ENCODE measurements around the gene ZFYVE1. TPM values are rescaled to one million over a fixed set of nuclear protein-coding genes. Genes with fewer than 3 reads are reported as not detected.
A peak's percentile ranks its signal among the peaks of the same experiment; 100 is the strongest.

Gene ZFYVE1
- total RNA-seq, 2 experiments from 2014 or later: 9.9 TPM

- H3K9me3 Mint-ChIP-seq: no peaks in the 10 kb centered on the region
- ChIA-PET POLR2A (interaction anchor here (0.6 kb wide), 1 partner anchor 58 kb away, joined by 3 read pairs; the partner anchor contains the start of gene RBM25), CTCF (interaction anchor here (1.2 kb wide), 1 partner anchor 51 kb away, joined by 3 read pairs; no protein-coding TSS in a partner anchor)
- no peaks in the 10 kb centered on the region for H3K4me1 Mint-ChIP-seq (ENCODE audit: low read depth)
- H3K27me3 Mint-ChIP-seq: no peaks in the 10 kb centered on the region
- H3K4me3 Mint-ChIP-seq: no peak overlapping the region
- intact Hi-C loops (cut with micrococcal nuclease): no loop called here
- no peak overlapping the region for H3K27ac Mint-ChIP-seq
- DNase-seq: no peak
- peaks cover 17% of the 10 kb centered on the region for H3K36me3 Mint-ChIP-seq
Observed at GRCh38 chr14:73000073-73000472, 26.8 kb downstream of the ZFYVE1 start.

- no peak overlapping the region for H3K4me3 Mint-ChIP-seq
- intact Hi-C loops (cut with micrococcal nuclease): no loop called here
- no peaks in the 10 kb centered on the region for H3K9me3 Mint-ChIP-seq
- H3K36me3 Mint-ChIP-seq: peaks cover 18% of the 10 kb centered on the region
- no peak for DNase-seq
- H3K27ac Mint-ChIP-seq: no peak overlapping the region
- no peaks in the 10 kb centered on the region for H3K4me1 Mint-ChIP-seq (ENCODE audit: low read depth)
- H3K27me3 Mint-ChIP-seq: no peaks in the 10 kb centered on the region
- ChIA-PET POLR2A (interaction anchor here (0.6 kb wide), 1 partner anchor 59 kb away, joined by 3 read pairs; the partner anchor contains the start of gene RBM25), CTCF (interaction anchor here (1.2 kb wide), 1 partner anchor 51 kb away, joined by 3 read pairs; no protein-coding TSS in a partner anchor)
Observed at GRCh38 chr14:72999316-72999715, 27.6 kb downstream of the ZFYVE1 start.

- CTCF ChIA-PET: no interaction called here
- peaks cover 18% of the 10 kb centered on the region for H3K36me3 Mint-ChIP-seq
- H3K9me3 Mint-ChIP-seq: no peaks in the 10 kb centered on the region
- H3K27ac Mint-ChIP-seq: no peak overlapping the region
- H3K4me1 Mint-ChIP-seq (ENCODE audit: low read depth): no peaks in the 10 kb centered on the region
- no peak overlapping the region for H3K4me3 Mint-ChIP-seq
- POLR2A ChIA-PET: no interaction called here
- intact Hi-C loops (cut with micrococcal nuclease): no loop called here
- DNase-seq: no peak
- no peaks in the 10 kb centered on the region for H3K27me3 Mint-ChIP-seq
Observed at GRCh38 chr14:72998252-72998903, 28.5 kb downstream of the ZFYVE1 start.

- intact Hi-C loops (cut with micrococcal nuclease): no loop called here
- H3K27me3 Mint-ChIP-seq: no peaks in the 10 kb centered on the region
- POLR2A ChIA-PET: no interaction called here
- H3K4me1 Mint-ChIP-seq (ENCODE audit: low read depth): no peaks in the 10 kb centered on the region
- no peaks in the 10 kb centered on the region for H3K9me3 Mint-ChIP-seq
- DNase-seq: no peak
- H3K4me3 Mint-ChIP-seq: no peak overlapping the region
- peaks cover 18% of the 10 kb centered on the region for H3K36me3 Mint-ChIP-seq
- H3K27ac Mint-ChIP-seq: no peak overlapping the region
- CTCF ChIA-PET: no interaction called here
Observed at GRCh38 chr14:72996916-72997315, 30.0 kb downstream of the ZFYVE1 start.

DNA sequence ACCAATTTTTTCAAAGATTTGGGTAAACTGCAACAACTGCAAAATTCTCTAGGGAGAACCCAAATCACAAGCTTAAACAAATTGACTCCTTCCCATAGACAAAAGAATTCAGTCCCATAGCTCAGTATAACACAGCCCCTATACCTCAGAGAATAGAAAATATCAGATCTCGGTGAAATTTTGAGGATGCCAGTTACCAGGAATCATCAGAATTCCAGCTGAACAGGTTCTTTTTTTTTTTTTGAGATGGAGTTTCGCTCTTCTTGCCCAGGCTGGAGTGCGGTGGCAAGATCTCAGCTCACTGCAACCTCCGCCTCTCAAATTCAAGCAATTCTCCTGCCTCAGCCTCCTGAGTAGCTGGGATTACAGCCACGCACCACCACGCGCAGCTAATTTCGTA, 36.7 kb downstream of the ZFYVE1 start:
- H3K4me3 Mint-ChIP-seq: no peak overlapping the region
- no peaks in the 10 kb centered on the region for H3K4me1 Mint-ChIP-seq (ENCODE audit: low read depth)
- POLR2A ChIA-PET: interaction anchor here (0.6 kb wide), 1 partner anchor 1319 kb away, joined by 6 read pairs; no protein-coding TSS in a partner anchor
- H3K9me3 Mint-ChIP-seq: no peaks in the 10 kb centered on the region
- H3K27me3 Mint-ChIP-seq: no peaks in the 10 kb centered on the region
- H3K36me3 Mint-ChIP-seq: peaks cover 11% of the 10 kb centered on the region
- no peak overlapping the region for H3K27ac Mint-ChIP-seq
- CTCF ChIA-PET: no interaction called here
- intact Hi-C loops (cut with micrococcal nuclease): no loop called here
- DNase-seq: no peak

- ChIA-PET POLR2A (no interaction called here), CTCF (no interaction called here)
- Mint-ChIP-seq H3K9me3 (peaks cover 3% of the 10 kb centered on the region), H3K4me3 (no peak overlapping the region), H3K36me3 (peaks cover 25% of the 10 kb centered on the region), H3K4me1 (ENCODE audit: low read depth) (no peaks in the 10 kb centered on the region), H3K27ac (no peak overlapping the region), H3K27me3 (no peaks in the 10 kb centered on the region)
- DNase-seq: no peak
- intact Hi-C loops (cut with micrococcal nuclease): no loop called here
Observed at GRCh38 chr14:72986857-72987256, 40.0 kb downstream of the ZFYVE1 start.

DNA sequence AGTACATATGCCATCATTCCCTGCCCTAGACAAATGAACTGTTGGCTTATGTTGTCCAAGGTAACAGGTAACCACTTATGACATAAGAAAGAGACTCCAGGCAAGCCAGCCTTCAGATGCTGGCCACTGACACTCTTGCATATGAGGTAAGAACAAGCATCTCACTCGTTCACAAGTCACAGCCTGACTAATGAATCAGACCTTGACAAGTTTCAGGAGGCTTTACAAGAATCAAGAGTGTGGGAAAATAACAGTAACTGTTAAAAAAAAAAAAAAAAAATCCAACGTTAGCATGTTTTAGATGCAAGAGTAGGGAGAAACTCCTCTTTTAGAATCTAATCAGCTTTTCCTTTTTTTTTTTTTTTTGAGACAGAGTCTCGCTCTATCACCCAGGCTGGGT, 40.7 kb downstream of the ZFYVE1 start:
- CTCF ChIA-PET: no interaction called here
- peaks cover 25% of the 10 kb centered on the region for H3K36me3 Mint-ChIP-seq
- intact Hi-C loops (cut with micrococcal nuclease): no loop called here

DNA sequence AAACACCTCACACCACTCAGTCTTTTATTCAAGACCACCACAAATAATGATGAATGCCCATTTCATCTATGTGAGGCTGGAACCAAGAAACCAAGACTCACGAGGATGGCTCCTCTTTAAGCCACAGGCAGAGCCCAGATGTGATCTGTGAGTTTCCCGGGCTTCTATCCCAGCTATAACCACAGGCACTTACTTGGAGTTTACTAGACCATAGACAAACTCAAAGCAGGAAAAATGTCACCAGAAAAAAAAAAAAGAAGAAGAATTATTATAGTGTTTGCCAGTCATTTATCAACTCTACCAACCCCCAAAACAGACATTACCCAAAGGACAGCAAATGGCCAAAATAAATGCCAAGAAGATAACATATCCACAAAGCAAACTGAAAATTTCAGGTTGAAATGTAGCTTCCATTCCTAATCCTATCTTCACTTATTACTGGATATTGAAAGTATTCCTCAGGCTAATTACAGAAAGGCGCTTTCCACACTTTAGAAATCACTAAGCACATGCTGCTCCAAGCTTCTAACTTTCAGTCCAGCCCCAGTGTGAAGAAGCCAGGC, 44.7 kb downstream of the ZFYVE1 start:
- no peak for DNase-seq
- ChIA-PET CTCF (interaction anchor here (0.6 kb wide), 1 partner anchor 35 kb away, joined by 3 read pairs; no protein-coding TSS in a partner anchor), POLR2A (no interaction called here)
- peaks cover 26% of the 10 kb centered on the region for H3K36me3 Mint-ChIP-seq
- no peaks in the 10 kb centered on the region for H3K4me1 Mint-ChIP-seq (ENCODE audit: low read depth)
- intact Hi-C loops (cut with micrococcal nuclease): no loop called here
- no peaks in the 10 kb centered on the region for H3K27me3 Mint-ChIP-seq
- H3K9me3 Mint-ChIP-seq: peaks cover 3% of the 10 kb centered on the region
- no peak overlapping the region for H3K4me3 Mint-ChIP-seq
- H3K27ac Mint-ChIP-seq: no peak overlapping the region

More for the DNA sequence above, 40.7 kb downstream of the ZFYVE1 start:
- no peak for DNase-seq
- Mint-ChIP-seq H3K9me3 (peaks cover 3% of the 10 kb centered on the region), H3K27ac (no peak overlapping the region), H3K27me3 (no peaks in the 10 kb centered on the region), H3K4me1 (ENCODE audit: low read depth) (no peaks in the 10 kb centered on the region), H3K4me3 (no peak overlapping the region)
- POLR2A ChIA-PET: no interaction called here

DNA sequence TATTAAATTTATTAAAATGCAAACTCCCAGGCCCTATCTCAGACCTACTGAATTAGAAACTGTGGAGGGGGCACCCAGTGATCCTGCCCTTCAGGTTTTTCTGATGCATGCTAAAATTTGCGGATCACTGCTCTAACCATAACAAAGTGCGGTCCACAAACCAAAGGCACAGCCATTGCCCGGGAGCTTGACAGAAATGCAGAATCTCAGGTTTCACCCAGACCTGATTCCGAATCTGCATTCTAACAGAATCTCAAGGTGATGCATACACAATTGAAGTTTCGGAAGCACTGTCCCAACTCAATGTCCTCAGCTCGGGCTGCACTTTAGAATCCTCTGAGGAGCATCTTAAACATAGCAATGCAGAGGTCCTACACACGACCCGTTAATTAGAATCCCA, 46.0 kb downstream of the ZFYVE1 start:
- POLR2A ChIA-PET: no interaction called here
- intact Hi-C loops (cut with micrococcal nuclease): no loop called here
- no peak overlapping the region for H3K4me3 Mint-ChIP-seq
- CTCF ChIA-PET: interaction anchor here (0.8 kb wide), 1 partner anchor 32 kb away, joined by 3 read pairs; no protein-coding TSS in a partner anchor
- no peaks in the 10 kb centered on the region for H3K4me1 Mint-ChIP-seq (ENCODE audit: low read depth)
- peaks cover 3% of the 10 kb centered on the region for H3K9me3 Mint-ChIP-seq
- H3K36me3 Mint-ChIP-seq: peaks cover 25% of the 10 kb centered on the region
- DNase-seq: no peak
- no peak overlapping the region for H3K27ac Mint-ChIP-seq
- no peaks in the 10 kb centered on the region for H3K27me3 Mint-ChIP-seq

GRCh38 chr14:72978856-72979255, 48.0 kb downstream of the ZFYVE1 start:
- intact Hi-C loops (cut with micrococcal nuclease): no loop called here
- no peak overlapping the region for H3K4me3 Mint-ChIP-seq
- peaks cover under 1% of the 10 kb centered on the region for H3K9me3 Mint-ChIP-seq
- H3K27ac Mint-ChIP-seq: no peak overlapping the region
- H3K4me1 Mint-ChIP-seq (ENCODE audit: low read depth): no peaks in the 10 kb centered on the region
- no peak for DNase-seq
- no peaks in the 10 kb centered on the region for H3K27me3 Mint-ChIP-seq
- ChIA-PET CTCF (no interaction called here), POLR2A (no interaction called here)
- H3K36me3 Mint-ChIP-seq: peaks cover 19% of the 10 kb centered on the region

- intact Hi-C loops (cut with micrococcal nuclease): no loop called here
- CTCF ChIA-PET: no interaction called here
- H3K9me3 Mint-ChIP-seq: no peaks in the 10 kb centered on the region
- no peak overlapping the region for H3K4me3 Mint-ChIP-seq
- H3K27ac Mint-ChIP-seq: no peak overlapping the region
- POLR2A ChIA-PET: no interaction called here
- peaks cover 18% of the 10 kb centered on the region for H3K36me3 Mint-ChIP-seq
- peak; percentile 32 for DNase-seq
- H3K27me3 Mint-ChIP-seq: no peaks in the 10 kb centered on the region
- H3K4me1 Mint-ChIP-seq (ENCODE audit: low read depth): no peaks in the 10 kb centered on the region
Observed at GRCh38 chr14:72975770-72976169, 51.1 kb downstream of the ZFYVE1 start.

GRCh38 chr14:72974661-72975060, 52.2 kb downstream of the ZFYVE1 start:
- H3K9me3 Mint-ChIP-seq: no peaks in the 10 kb centered on the region
- ChIA-PET CTCF (interaction anchor here (0.7 to 1.3 kb wide), 2 partner anchors 25 to 26 kb away, joined by 4 to 6 read pairs; no protein-coding TSS in a partner anchor), POLR2A (no interaction called here)
- H3K27me3 Mint-ChIP-seq: no peaks in the 10 kb centered on the region
- H3K4me3 Mint-ChIP-seq: no peak overlapping the region
- DNase-seq: no peak
- intact Hi-C loops (cut with micrococcal nuclease): no loop called here
- H3K36me3 Mint-ChIP-seq: peaks cover 23% of the 10 kb centered on the region
- no peak overlapping the region for H3K27ac Mint-ChIP-seq
- no peaks in the 10 kb centered on the region for H3K4me1 Mint-ChIP-seq (ENCODE audit: low read depth)

Data from activated CD4-positive, alpha-beta memory T cell treated with anti-CD3 and anti-CD28 coated beads for 36 hours (primary cell).